HG03460 (cell line): ENCODE data around the gene ADM5.
"Not testable (repeated sequence)": the region's sequence is repeated elsewhere in the genome, so short reads cannot be mapped to it uniquely, and the experiment has no call there.

Experiments used
- ATAC-seq: cut with Tn5 transposase; IDR thresholded peaks from one replicate; pipeline ENCODE4 v1.9.1; 2021; ENCODE audit not compliant: unreplicated experiment

ADM5 gene

GRCh38 chr19:49699364-49699763 lies 10.0 kb downstream of the ADM5 start:
- no peak for ATAC-seq

- ATAC-seq, result no peak
Measured at GRCh38 chr19:49700563-49700962, 11.2 kb downstream of the ADM5 start.

- ATAC-seq, result no peak
Measured at GRCh38 chr19:49701271-49701786, 11.9 kb downstream of the ADM5 start.

GRCh38 chr19:49704888-49705642 lies 15.7 kb downstream of the ADM5 start:
- no peak for ATAC-seq

- ATAC-seq, result no peak
Measured at GRCh38 chr19:49705919-49706318, 16.5 kb downstream of the ADM5 start.

- no peak for ATAC-seq
Measured at GRCh38 chr19:49710372-49710951, 21.1 kb downstream of the ADM5 start.

GRCh38 chr19:49712397-49712859 lies 23.0 kb downstream of the ADM5 start:
- ATAC-seq, result no peak

GRCh38 chr19:49713236-49713845 lies 23.9 kb downstream of the ADM5 start:
- ATAC-seq, result no peak

- no peak for ATAC-seq
Measured at GRCh38 chr19:49716154-49716553, 26.8 kb downstream of the ADM5 start.

- no peak for ATAC-seq
Measured at GRCh38 chr19:49718511-49718910, 29.1 kb downstream of the ADM5 start.

GRCh38 chr19:49718991-49719390 lies 29.6 kb downstream of the ADM5 start:
- ATAC-seq, result no peak

GRCh38 chr19:49719420-49719819 lies 30.0 kb downstream of the ADM5 start:
- not testable (repeated sequence) for ATAC-seq

GRCh38 chr19:49727217-49728030 lies 38.0 kb downstream of the ADM5 start:
- ATAC-seq, result no peak

GRCh38 chr19:49730166-49730565 lies 40.8 kb downstream of the ADM5 start:
- no peak for ATAC-seq

GRCh38 chr19:49738268-49738667 lies 48.9 kb downstream of the ADM5 start:
- no peak for ATAC-seq

- no peak for ATAC-seq
Measured at GRCh38 chr19:49739098-49739497, 49.7 kb downstream of the ADM5 start.

- no peak for ATAC-seq
Measured at GRCh38 chr19:49739933-49740332, 50.5 kb downstream of the ADM5 start.
